SK-MEL-5 (cell line): ENCODE data around the gene LY6G6D. TPM values are rescaled to one million over a fixed set of nuclear protein-coding genes. Genes with fewer than 3 reads are reported as not detected.

Source experiments
- DNase-seq: peaks from one replicate; pipeline ENCODE4 v3.0.0-alpha.2; 2016; ENCODE audit warnings: low read depth, low spot score
- in situ Hi-C: cut with HindIII; loops from 2 replicates; pipeline ENCODE4 v1.10.0; 2016; ENCODE audit warnings: low sequenced_read_pairs, high pct_unique_total_duplicates, low pct_unique_long_range_greater_than_20kb
- small RNA-seq, 2 experiments: library from RNA; depleted of rRNA; stranded (forward); fragments of <200 nt; gene quantifications; one replicate each; pipeline ENCODE3, GENCODE V24; 2014
- total RNA-seq: library from RNA; depleted of rRNA; stranded (reverse); fragments of >200 nt; shearing (Covaris generic); gene quantifications from 2 replicates; pipeline ENCODE4 v1.2.3, GENCODE V29; 2014; rRNA removed

Gene LY6G6D
- total RNA-seq, 1 experiment from 2014 or later = not detected

DNA sequence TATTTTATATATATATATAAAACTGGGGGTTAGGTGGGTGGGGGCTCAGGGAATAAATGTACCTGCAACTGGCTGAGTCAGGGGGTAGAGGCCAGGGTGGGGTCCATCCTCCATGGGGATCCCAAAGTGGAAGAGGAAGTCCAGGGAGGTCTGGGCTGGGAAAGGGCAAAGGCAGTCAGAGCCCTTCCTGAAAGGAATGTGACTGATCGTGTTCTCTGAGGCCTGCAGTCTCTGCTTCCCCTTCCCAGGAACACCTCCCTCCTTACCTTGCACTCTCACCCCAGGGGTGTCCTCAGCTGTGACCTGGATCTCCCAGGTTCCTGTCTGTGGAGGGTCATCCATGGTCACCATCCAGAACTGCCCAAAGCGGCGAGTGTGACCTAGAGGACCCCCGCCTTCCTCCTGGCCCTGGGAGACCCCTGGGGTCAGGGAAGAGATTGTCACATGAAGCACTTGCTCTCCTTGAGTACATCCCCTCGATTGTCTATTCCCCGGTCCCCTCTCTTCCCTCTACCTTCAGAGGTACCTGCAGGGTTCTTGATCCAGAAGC, 52.0 kb downstream of the LY6G6D start:
- in situ Hi-C loops = no loop called here
- DNase-seq = no peak

Small RNAs within 50 kb of the gene (small RNA-seq; reads per million reads assigned to genes)
- gene LY6G6D = 0 reads per million in 2 experiments
- gene MIR4646 = 0 reads per million in 2 experiments
- gene MSH5-SAPCD1 = 0 reads per million in 2 experiments
- 0 reads per million in 2 experiments for gene RNU6-850P
- gene SAPCD1 = 0 reads per million in 2 experiments

Other genes starting within 250 kb of the LY6G6D start
- 4.9 and 7.0 TPM in 2 replicates for gene MICB, start 217.2 kb upstream of the LY6G6D start, total RNA-seq
- not detected in 2 replicates for gene MCCD1, start 186.4 kb upstream of the LY6G6D start, total RNA-seq
- gene DDX39B, start 173.3 kb upstream of the LY6G6D start, total RNA-seq = 384 and 391 TPM in 2 replicates
- 0.32 and 0.45 TPM in 2 replicates for gene ATP6V1G2, start 168.7 kb upstream of the LY6G6D start, total RNA-seq
- 17.2 and 17.8 TPM in 2 replicates for gene NFKBIL1, start 167.7 kb upstream of the LY6G6D start, total RNA-seq
- not detected in 2 replicates for gene LTA, start 143.1 kb upstream of the LY6G6D start, total RNA-seq
- not detected in 2 replicates for gene TNF, start 139.8 kb upstream of the LY6G6D start, total RNA-seq
- gene LTB, start 132.9 kb upstream of the LY6G6D start, total RNA-seq = not detected in 2 replicates
- not detected in 2 replicates for gene LST1, start 129.1 kb upstream of the LY6G6D start, total RNA-seq
- gene NCR3, start 122.3 kb upstream of the LY6G6D start, total RNA-seq = not detected in 2 replicates
- not detected in 2 replicates for gene AIF1, start 100.1 kb upstream of the LY6G6D start, total RNA-seq
- 32.0 and 48.6 TPM in 2 replicates for gene PRRC2A, start 94.6 kb upstream of the LY6G6D start, total RNA-seq
- 110 and 149 TPM in 2 replicates for gene BAG6, start 62.7 kb upstream of the LY6G6D start, total RNA-seq
- gene APOM, start 59.5 kb upstream of the LY6G6D start, total RNA-seq = 0.42 and 0.43 TPM in 2 replicates
- 24.5 and 25.6 TPM in 2 replicates for gene C6orf47, start 54.6 kb upstream of the LY6G6D start, total RNA-seq
- gene GPANK1, start 50.4 kb upstream of the LY6G6D start, total RNA-seq = 17.8 and 18.5 TPM in 2 replicates
- 213 and 226 TPM in 2 replicates for gene CSNK2B, start 49.3 kb upstream of the LY6G6D start, total RNA-seq
- gene LY6G5B, start 45.4 kb upstream of the LY6G6D start, total RNA-seq = 0.85 and 0.87 TPM in 2 replicates
- gene LY6G5C, start 34.3 kb upstream of the LY6G6D start, total RNA-seq = 0.48 TPM in 1 of 2 replicates, not detected in the other
- gene ABHD16A, start 12.0 kb upstream of the LY6G6D start, total RNA-seq = 53.0 and 55.0 TPM in 2 replicates
- not detected in 2 replicates for gene LY6G6F, start 8.5 kb upstream of the LY6G6D start, total RNA-seq
- not detected in 2 replicates for gene LY6G6C, start 6.4 kb downstream of the LY6G6D start, total RNA-seq
- gene MPIG6B, start 8.0 kb downstream of the LY6G6D start, total RNA-seq = not detected in 2 replicates
- gene DDAH2, start 14.0 kb downstream of the LY6G6D start, total RNA-seq = 4.6 and 4.7 TPM in 2 replicates
- 466 and 467 TPM in 2 replicates for gene CLIC1, start 21.2 kb downstream of the LY6G6D start, total RNA-seq
- 16.1 and 17.5 TPM in 2 replicates for gene MSH5, start 24.7 kb downstream of the LY6G6D start, total RNA-seq
- gene SAPCD1, start 47.3 kb downstream of the LY6G6D start, total RNA-seq = 1.1 and 1.7 TPM in 2 replicates
- gene VWA7, start 62.0 kb downstream of the LY6G6D start, total RNA-seq = not detected in 2 replicates
- 38.9 and 53.0 TPM in 2 replicates for gene VARS1, start 80.4 kb downstream of the LY6G6D start, total RNA-seq
- gene LSM2, start 91.6 kb downstream of the LY6G6D start, total RNA-seq = 45.6 and 47.0 TPM in 2 replicates
- 0.29 TPM in 2 replicates for gene HSPA1L, start 99.9 kb downstream of the LY6G6D start, total RNA-seq
- gene HSPA1A, start 100.2 kb downstream of the LY6G6D start, total RNA-seq = 7.1 and 8.2 TPM in 2 replicates
- 104 TPM in 2 replicates for gene HSPA1B, start 112.4 kb downstream of the LY6G6D start, total RNA-seq
- 213 and 215 TPM in 2 replicates for gene NEU1, start 147.5 kb downstream of the LY6G6D start, total RNA-seq
- not detected in 2 replicates for gene SLC44A4, start 163.6 kb downstream of the LY6G6D start, total RNA-seq
- gene EHMT2, start 182.3 kb downstream of the LY6G6D start, total RNA-seq = 39.4 and 47.7 TPM in 2 replicates
- 1.3 and 2.2 TPM in 2 replicates for gene ZBTB12, start 186.7 kb downstream of the LY6G6D start, total RNA-seq
- 9.4 and 10.1 TPM in 2 replicates for gene C2, start 212.4 kb downstream of the LY6G6D start, total RNA-seq
- gene CFB, start 230.7 kb downstream of the LY6G6D start, total RNA-seq = not detected in 2 replicates
- 81.9 and 91.0 TPM in 2 replicates for gene NELFE, start 243.6 kb downstream of the LY6G6D start, total RNA-seq
- gene SKIC2, start 243.8 kb downstream of the LY6G6D start, total RNA-seq = 21.4 and 28.3 TPM in 2 replicates